ENCODE results near the gene SMPX. TPM values are rescaled to one million over a fixed set of nuclear protein-coding genes. Genes with fewer than 3 reads are reported as not detected.

Gene SMPX
- total RNA-seq, 1 experiment from 2014 or later: not detected

GRCh38 chrX:21723814-21724213 is 34.1 kb downstream of the SMPX start:
- Histone ChIP-seq H3K4me2 (no peak overlapping the region), H2AFZ (no peak overlapping the region), H3K9me3 (ENCODE audit: insufficient read depth, low read depth) (no peaks in the 10 kb centered on the region), H3K4me1 (replicated peaks; ENCODE audit: insufficient read depth) (no peaks in the 10 kb centered on the region), H3K36me3 (ENCODE audit: low read depth) (no peaks in the 10 kb centered on the region), H3K27me3 (ENCODE audit: insufficient read depth, low read depth) (no peaks in the 10 kb centered on the region), H3K4me3 (no peak overlapping the region), H3K79me2 (ENCODE audit: low read depth) (no peaks in the 10 kb centered on the region), H3K9me2 (ENCODE audit: insufficient read depth) (no peaks in the 10 kb centered on the region), H4K20me1 (ENCODE audit: insufficient read depth) (no peaks in the 10 kb centered on the region), H3K27ac (no peak overlapping the region), H3F3A (ENCODE audit: insufficient read depth, low read depth) (no peaks in the 10 kb centered on the region)
- DNase-seq: no peak
- intact Hi-C loops (cut with micrococcal nuclease; ENCODE audit: unreplicated experiment): loop anchor here (5.0 kb wide), 1 partner anchor 1192 kb away; no protein-coding TSS in a partner anchor
- no TSS peak for BruUV-seq (replicated peaks)
- CTCF ChIA-PET: no interaction called here
- no peak for TF ChIP-seq EZH2 (IDR thresholded peaks at IDR 0.05; ENCODE audit: low read depth)
- TF ChIP-seq CTCF (conservative IDR thresholded peaks at IDR 0.05): no peak
- POLR2A ChIA-PET (ENCODE audit: unreplicated experiment): no interaction called here

- no peaks in the 10 kb centered on the region for H4K20me1 ChIP-seq (ENCODE audit: insufficient read depth)
- H3K36me3 ChIP-seq (ENCODE audit: low read depth): no peaks in the 10 kb centered on the region
- no peaks in the 10 kb centered on the region for H3K9me3 ChIP-seq (ENCODE audit: insufficient read depth, low read depth)
- no peaks in the 10 kb centered on the region for H3F3A ChIP-seq (ENCODE audit: insufficient read depth, low read depth)
- intact Hi-C loops (cut with micrococcal nuclease; ENCODE audit: unreplicated experiment): loop anchor here (5.0 kb wide), 1 partner anchor 1191 kb away; no protein-coding TSS in a partner anchor
- H3K9me2 ChIP-seq (ENCODE audit: insufficient read depth): no peaks in the 10 kb centered on the region
- ChIA-PET CTCF (no interaction called here), POLR2A (ENCODE audit: unreplicated experiment) (no interaction called here)
- no peak for TF ChIP-seq EZH2 (IDR thresholded peaks at IDR 0.05; ENCODE audit: low read depth)
- no peak for TF ChIP-seq CTCF (conservative IDR thresholded peaks at IDR 0.05)
- H3K4me2 ChIP-seq: no peak overlapping the region
- BruUV-seq (replicated peaks): no TSS peak
- DNase-seq: no peak
- no peaks in the 10 kb centered on the region for H3K27me3 ChIP-seq (ENCODE audit: insufficient read depth, low read depth)
- no peaks in the 10 kb centered on the region for H3K79me2 ChIP-seq (ENCODE audit: low read depth)
- no peak overlapping the region for H3K27ac ChIP-seq
- no peak overlapping the region for H3K4me3 ChIP-seq
- no peak overlapping the region for H2AFZ ChIP-seq
- no peaks in the 10 kb centered on the region for H3K4me1 ChIP-seq (replicated peaks; ENCODE audit: insufficient read depth)
Measured at GRCh38 chrX:21723084-21723483, 34.8 kb downstream of the SMPX start.

GRCh38 chrX:21721195-21721594 is 36.7 kb downstream of the SMPX start:
- BruUV-seq (replicated peaks): no TSS peak

More at GRCh38 chrX:21721195-21721594, 36.7 kb downstream of the SMPX start:
- Histone ChIP-seq H3K9me3 (ENCODE audit: insufficient read depth, low read depth) (no peaks in the 10 kb centered on the region), H3K4me1 (replicated peaks; ENCODE audit: insufficient read depth) (no peaks in the 10 kb centered on the region), H3K36me3 (ENCODE audit: low read depth) (no peaks in the 10 kb centered on the region), H3K79me2 (ENCODE audit: low read depth) (no peaks in the 10 kb centered on the region), H3K27me3 (ENCODE audit: insufficient read depth, low read depth) (no peaks in the 10 kb centered on the region), H3F3A (ENCODE audit: insufficient read depth, low read depth) (no peaks in the 10 kb centered on the region), H3K4me2 (no peak overlapping the region), H3K9me2 (ENCODE audit: insufficient read depth) (no peaks in the 10 kb centered on the region), H3K4me3 (no peak overlapping the region), H4K20me1 (ENCODE audit: insufficient read depth) (no peaks in the 10 kb centered on the region), H2AFZ (no peak overlapping the region), H3K27ac (no peak overlapping the region)
- CTCF ChIA-PET: no interaction called here
- intact Hi-C loops (cut with micrococcal nuclease; ENCODE audit: unreplicated experiment): loop anchor here (5.0 kb wide), 1 partner anchor 1189 kb away; no protein-coding TSS in a partner anchor
- POLR2A ChIA-PET (ENCODE audit: unreplicated experiment): no interaction called here
- no peak for DNase-seq
- no peak for TF ChIP-seq CTCF (conservative IDR thresholded peaks at IDR 0.05)
- no peak for TF ChIP-seq EZH2 (IDR thresholded peaks at IDR 0.05; ENCODE audit: low read depth)
